Activated naive CD4-positive, alpha-beta T cell treated with anti-CD3 and anti-CD28 coated beads, Interleukin-2, amount 50 U/mL, for 72 hours (primary cell): ENCODE results near the gene STARD7. TPM values are rescaled to one million over a fixed set of nuclear protein-coding genes. Genes with fewer than 3 reads are reported as not detected.

Source experiments
- ATAC-seq, 2 donors: fragments of 150-1000 bp; cut with Tn5 transposase; 2 replicates each; pipeline ENCODE4 v1.10.0; 2021; ENCODE audit warnings: mild to moderate bottlenecking in 2 of 2, moderate library complexity in 2 of 2
- DNase-seq, 2 donors: peaks; one replicate each; pipeline ENCODE4 v3.0.0; 2021 to 2022; ENCODE audit warnings: low spot score in 2 of 2
- H3K27ac Mint-ChIP-seq, 2 donors: one replicate each; pipeline ENCODE4 v1.8.0; 2022; ENCODE audit warnings: mild to moderate bottlenecking in 2 of 2, mixed read lengths in 2 of 2
- H3K36me3 Mint-ChIP-seq, 2 donors: one replicate each; pipeline ENCODE4 v1.8.0; 2022; ENCODE audit warnings: mixed read lengths in 2 of 2
- H3K9me3 Mint-ChIP-seq, 2 donors: one replicate each; pipeline ENCODE4 v1.8.0; 2022; ENCODE audit warnings: mixed read lengths in 2 of 2
- total RNA-seq, 2 donors: library from RNA; stranded (reverse); gene quantifications; one replicate each; pipeline ENCODE4 v1.2.3, GENCODE V29; 2022

Gene STARD7
- total RNA-seq, 2 donors from 2014 or later, result 82.9 to 159 TPM

DNA sequence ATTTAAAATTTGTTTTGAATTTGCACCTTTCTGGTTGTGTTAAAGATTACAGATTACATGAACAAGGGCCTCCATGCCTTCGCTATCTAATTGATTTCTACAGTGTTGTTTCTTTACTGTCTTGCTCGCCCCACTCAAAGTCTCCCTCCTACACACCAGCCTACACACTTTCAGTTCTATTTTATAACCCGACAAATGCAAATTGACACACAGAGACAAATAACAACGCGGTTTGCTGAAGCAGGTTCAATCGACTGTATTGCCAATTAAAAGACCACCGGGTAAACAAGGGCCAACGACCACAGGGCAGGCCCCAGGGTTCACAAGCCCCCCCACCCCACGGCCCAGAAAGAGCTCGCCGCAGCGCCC is 869 bp downstream of the STARD7 start:
- DNase-seq (no peak), ATAC-seq (no peak)
- Mint-ChIP-seq H3K27ac (peak overlapping the region; percentile 89), H3K36me3 (peaks cover 21 to 29% of the 10 kb centered on the region in 2 donors), H3K9me3 (no peaks in the 10 kb centered on the region)

DNA sequence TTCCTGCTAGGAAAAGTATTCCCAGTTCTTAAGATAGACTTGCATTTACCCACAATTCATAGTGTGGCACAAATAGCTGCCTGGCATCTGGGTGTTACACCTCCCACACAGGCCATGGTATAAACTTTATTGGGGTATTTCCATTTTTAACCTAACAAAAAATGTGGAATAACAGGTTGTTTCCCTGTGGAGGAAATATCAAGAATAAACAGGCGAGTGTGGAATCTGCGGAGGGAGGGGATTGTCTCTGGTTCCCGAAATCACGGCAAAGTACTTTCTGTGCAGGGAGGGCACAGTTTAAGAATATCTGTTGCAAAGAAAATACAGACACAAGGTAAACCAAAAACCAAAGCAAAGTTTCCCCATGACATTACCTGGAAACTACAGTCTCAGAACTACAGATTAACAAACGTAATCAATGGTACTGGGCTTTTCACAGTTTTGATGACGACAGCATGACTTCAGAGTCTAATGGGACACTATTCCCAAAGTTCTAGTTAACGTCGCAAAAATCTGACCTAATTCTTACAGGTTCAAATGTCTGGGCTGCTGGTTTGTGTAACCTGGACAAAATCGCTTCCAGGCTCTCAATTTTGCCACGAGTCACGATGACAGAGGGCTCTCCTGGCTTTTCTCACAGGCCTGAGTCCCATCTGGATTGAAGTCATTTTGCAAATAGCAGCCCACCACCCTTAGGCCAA is 1.4 kb downstream of the STARD7 start:
- no peaks in the 10 kb centered on the region for H3K9me3 Mint-ChIP-seq
- peaks cover 21 to 29% of the 10 kb centered on the region in 2 donors for H3K36me3 Mint-ChIP-seq
- ATAC-seq (no peak), DNase-seq (no peak)
- H3K27ac Mint-ChIP-seq, result peak overlapping the region; percentile 89

DNA sequence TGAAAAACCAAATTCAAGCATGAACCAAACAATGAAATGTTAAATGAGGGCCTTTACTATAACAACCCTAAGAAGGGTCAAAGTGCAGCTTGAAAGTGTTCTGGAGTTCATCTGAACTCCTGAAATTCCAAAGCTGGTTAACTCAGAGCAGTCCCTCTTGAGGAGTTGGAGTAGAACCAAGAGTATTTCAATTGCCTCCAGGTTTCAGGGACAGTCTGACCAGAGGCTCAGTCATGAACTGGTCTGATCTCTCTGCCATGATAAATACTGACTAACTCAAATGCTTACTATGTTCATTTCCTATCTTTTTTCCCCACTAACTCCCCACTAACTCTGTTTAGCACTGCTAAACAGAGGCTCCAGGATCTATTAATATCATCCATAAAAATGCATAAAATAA is 2.7 kb downstream of the STARD7 start:
- H3K36me3 Mint-ChIP-seq, result peaks cover 21 to 29% of the 10 kb centered on the region in 2 donors
- DNase-seq (no peak), ATAC-seq (no peak)
- peak overlapping the region; percentile 57 to 69 for H3K27ac Mint-ChIP-seq
- H3K9me3 Mint-ChIP-seq, result no peaks in the 10 kb centered on the region

DNA sequence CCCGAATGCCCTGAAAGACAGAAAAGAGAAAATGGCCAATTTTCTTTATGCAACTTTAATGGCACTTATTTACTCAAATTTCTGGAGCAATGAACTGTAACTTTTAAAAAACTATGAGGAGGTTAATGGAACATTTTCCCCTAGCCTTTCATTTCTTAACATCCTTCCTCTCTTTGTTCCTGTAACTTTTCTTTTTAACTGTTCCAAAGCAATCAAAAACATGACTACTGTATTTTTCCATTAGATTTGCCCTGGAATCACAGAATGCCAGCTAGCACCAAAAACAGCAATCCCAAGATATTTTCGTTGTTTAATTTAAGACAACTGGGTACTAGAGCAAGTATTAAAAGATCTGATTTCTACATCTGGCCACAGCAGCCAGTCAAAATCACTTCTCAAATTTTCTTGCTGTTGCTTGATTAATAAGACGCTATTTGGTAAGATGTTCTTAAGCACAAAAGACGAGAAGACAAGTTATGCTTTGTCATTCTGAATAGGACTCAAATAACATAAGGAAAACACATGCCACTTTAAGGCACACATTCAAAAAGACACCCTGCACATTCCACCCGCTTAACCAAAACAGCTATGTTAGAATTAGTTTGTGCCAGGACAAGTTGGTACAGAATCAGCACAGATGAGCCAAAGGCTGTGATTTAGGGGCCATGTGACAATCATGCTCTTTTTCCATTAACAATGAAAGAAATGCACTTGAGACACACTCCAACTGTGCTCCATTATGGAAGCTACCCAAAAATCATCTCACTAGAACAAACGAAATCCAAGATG is 3.6 kb downstream of the STARD7 start:
- Mint-ChIP-seq H3K27ac (peak overlapping the region; percentile 44 to 57), H3K9me3 (no peaks in the 10 kb centered on the region), H3K36me3 (peaks cover 21 to 29% of the 10 kb centered on the region in 2 donors)
- DNase-seq, result no peak
- no peak for ATAC-seq

DNA sequence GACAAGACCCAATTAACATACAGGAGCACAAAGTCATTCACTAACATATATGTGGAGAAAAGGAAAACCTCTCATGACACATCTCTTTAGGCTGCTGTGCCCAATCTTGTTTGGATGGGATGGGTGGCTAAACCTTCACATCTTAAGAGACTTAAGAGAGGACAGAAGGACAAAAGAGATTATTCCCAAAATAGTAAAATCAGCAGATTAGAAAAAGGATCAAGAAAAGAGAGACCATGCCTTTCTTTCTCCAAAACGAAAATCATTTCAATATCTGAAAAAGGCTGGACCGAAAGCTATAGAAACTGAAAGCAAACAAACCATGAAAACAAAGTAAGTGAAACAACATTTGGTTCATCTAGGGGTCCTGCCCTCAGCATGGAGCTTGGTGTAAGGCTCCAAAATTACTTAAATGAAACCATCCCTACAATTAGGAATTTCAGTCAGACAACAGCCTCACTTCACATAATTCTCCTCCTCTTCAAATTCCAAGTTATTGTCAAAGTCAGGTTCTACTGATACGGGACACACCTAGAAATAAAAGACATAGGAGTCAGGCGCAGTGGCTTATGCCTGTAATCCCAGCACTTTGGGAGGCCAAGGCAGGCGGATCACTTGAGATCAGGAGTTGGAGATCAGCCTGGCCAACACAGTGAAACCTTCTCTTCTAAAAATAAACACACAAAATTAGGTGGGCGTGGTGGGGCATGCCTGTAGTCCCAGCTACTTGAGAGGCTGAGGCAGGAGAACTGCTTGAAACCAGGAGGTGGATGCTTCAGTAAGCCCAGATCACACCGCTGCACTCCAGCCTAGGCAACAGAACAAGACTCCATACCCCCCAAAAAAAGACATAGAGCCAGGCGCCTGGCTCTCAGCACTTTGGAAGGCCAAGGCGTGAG is 5.2 kb downstream of the STARD7 start:
- DNase-seq (no peak), ATAC-seq (no peak)
- peaks cover 21 to 29% of the 10 kb centered on the region in 2 donors for H3K36me3 Mint-ChIP-seq
- H3K27ac Mint-ChIP-seq, result peak overlapping the region; percentile 23 to 76
- no peaks in the 10 kb centered on the region for H3K9me3 Mint-ChIP-seq

DNA sequence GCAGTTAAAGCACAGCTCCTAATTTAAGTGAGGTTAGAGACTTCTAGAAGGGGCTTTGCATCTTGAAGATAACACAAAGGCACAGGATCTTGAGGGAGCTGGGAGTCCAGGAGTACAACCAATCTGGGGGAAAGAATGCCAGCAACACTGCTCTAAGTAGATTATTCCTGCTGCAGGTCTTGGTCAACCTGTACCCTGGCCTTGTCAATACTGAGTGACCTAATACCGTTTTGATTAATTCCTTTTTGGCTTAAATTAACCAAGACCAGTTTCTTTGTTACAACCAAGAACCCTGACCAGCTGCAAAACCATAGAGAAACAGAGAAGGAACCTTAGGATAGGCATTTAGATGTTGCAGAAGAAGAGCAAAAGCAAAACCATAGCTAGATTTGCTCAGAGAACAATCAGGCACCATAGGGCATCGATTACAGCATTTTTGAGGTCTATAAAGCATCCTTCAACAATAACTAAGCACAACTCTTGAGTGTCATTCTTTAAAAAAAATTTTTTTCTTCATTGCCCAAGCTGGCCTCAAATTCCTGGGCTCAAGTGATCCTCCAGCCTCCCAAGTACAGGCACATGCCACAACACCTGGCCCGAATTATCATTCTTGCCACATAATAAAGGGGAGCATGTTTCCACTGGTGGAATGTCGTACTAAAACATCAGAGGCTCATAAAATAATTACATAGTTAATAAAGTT is 6.3 kb downstream of the STARD7 start:
- ATAC-seq (no peak), DNase-seq (no peak)
- H3K36me3 Mint-ChIP-seq, result peaks cover 12 to 21% of the 10 kb centered on the region in 2 donors
- no peaks in the 10 kb centered on the region for H3K9me3 Mint-ChIP-seq
- no peak overlapping the region for H3K27ac Mint-ChIP-seq

DNA sequence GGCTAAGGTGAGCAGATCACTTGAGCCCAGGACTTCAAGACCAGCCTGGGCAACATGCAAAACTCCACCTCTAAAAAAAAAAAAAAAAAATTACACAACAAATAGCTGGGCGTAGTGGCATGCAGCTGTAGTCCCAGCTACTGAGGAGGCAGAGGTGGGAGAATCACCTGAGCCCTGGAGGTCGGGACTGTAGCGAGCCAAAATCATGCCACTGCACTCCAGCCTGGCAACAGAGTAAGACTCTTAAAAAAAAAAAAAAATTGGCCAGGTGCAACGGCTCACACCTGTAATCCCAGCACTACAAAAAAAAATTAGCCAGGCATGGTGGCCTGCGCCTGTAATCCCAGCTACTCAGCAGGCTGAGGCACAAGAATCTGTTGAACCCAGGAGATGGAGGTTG is 7.3 kb downstream of the STARD7 start:
- peaks cover 6 to 14% of the 10 kb centered on the region in 2 donors for H3K36me3 Mint-ChIP-seq
- no peaks in the 10 kb centered on the region for H3K9me3 Mint-ChIP-seq
- DNase-seq, result no peak
- no peak overlapping the region for H3K27ac Mint-ChIP-seq
- no peak for ATAC-seq

DNA sequence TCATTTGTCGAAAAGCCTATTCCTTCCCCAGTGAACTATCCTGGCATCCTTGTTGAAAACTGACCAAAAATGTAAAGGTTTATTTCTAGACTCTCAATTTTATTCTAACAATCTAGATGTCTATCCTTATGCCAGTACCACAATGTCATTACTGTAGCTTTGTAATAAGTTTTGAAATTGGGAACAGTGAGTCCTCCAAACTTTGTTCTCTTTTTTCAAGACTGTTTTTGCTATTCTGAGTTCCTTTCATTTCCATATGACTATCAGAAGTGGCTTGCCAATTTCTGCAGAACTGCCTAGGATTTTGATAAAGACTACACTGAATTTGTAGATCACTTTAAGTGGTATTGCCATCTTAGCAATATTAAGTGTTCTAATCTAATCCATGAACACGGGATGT is 9.7 kb downstream of the STARD7 start:
- ATAC-seq (no peak), DNase-seq (no peak)
- Mint-ChIP-seq H3K27ac (no peak overlapping the region), H3K36me3 (peaks cover under 1 to 3% of the 10 kb centered on the region in 2 donors), H3K9me3 (no peaks in the 10 kb centered on the region)

DNA sequence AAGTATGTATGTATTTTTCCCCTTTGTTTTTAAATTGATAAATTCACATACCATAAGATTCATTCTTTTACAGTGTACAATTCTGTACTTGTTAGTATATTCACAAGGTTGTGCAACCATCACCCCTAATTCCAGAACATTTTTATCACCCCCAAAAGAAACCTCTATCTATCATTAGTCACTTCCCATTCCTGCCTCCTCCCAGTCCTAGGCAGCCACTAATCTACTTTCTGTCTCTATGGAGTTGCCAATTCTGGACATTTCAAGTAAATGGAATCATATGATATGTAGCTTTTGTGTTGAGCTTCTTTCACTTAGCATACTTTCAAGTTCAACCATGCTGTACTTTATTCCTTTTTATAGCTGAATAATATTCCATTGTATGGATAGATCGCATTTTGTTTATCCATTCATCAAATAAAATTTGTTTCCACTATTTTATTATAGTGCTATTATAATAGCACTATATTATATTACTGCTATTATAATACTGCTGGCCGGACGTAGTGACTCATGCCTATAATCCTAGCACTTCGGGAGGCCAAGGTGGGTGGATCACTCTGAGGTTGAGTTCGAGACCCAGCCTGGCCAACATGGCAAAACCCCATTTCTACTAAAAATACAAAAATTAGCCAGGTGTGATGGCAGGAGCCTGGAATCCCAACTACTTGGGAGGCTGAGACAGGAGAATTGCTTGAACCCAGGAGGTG is 10.9 kb downstream of the STARD7 start:
- peaks cover 6 to 8% of the 10 kb centered on the region in 2 donors for H3K36me3 Mint-ChIP-seq
- ATAC-seq (no peak), DNase-seq (no peak)
- H3K9me3 Mint-ChIP-seq, result no peaks in the 10 kb centered on the region
- peak overlapping the region in 1 of 2 donors; percentile 9 for H3K27ac Mint-ChIP-seq

DNA sequence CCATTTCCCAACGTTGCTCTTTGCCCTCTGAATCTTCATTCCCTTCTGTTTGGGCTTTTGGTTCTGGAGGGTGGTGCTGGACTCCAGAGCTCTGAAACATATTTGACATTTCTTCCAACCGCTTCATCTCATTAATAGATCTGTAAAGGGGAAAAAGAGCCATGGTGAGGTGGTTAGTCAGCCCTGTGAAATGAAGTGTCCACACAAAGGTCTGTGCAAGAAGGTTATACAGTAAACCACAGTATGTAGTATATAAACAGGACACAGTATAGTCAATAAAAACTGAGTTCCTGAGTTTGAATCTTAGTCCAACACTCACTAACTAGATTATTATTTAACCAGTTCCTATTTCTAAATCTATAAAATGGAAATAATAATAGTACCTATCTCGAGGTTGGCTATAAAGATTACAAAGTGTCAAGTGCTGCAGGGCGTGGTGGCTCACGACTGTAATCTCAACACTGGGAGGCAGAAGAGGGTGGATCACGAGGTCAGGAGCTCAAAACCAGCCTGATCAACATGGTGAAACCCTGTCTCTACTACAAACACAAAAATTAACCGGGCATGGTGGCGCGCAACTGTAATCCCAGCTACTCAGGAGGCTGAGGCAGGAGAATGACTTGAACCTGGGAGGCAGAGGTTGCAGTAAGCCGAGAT is 13.1 kb downstream of the STARD7 start:
- ATAC-seq (no peak), DNase-seq (no peak)
- H3K27ac Mint-ChIP-seq, result peak overlapping the region in 1 of 2 donors; percentile 83
- peaks cover 6 to 14% of the 10 kb centered on the region in 2 donors for H3K36me3 Mint-ChIP-seq
- no peaks in the 10 kb centered on the region for H3K9me3 Mint-ChIP-seq

DNA sequence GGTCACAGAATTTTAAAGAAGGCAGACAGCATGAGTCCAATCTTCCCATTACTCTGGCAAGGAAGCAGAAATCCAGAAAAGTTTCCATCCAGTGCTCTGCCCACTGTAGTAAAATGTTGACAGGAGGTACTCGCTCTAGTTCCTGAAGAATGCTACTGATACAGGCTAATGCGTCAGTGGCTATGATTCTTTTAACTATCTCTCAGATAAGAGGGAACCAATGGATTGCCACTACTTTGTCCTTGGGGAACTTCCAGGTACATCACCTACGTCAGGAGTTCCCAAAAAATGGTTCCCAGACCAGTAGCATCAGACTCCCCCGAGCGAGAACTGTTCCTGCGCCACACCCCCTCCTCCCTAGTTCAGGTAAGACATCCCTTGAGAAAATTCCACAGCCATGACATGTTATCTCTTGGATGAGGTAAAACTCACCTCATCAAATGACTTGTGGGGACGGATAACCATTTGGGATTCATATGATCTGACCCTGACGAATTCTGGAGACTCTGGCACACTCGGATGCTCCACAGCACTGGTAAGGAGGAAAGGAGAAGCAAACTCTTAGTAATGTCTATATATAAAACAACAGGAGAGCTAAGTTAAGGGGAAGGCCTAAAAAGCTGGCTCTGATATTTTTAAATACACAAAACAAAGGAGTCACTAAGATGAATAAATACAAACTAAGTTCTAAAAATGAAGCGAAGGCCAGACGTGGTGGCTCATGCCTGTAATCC is 16.5 kb downstream of the STARD7 start:
- DNase-seq (no peak), ATAC-seq (no peak)
- Mint-ChIP-seq H3K27ac (peak overlapping the region; percentile 0 to 63), H3K36me3 (peaks cover 9 to 14% of the 10 kb centered on the region in 2 donors), H3K9me3 (no peaks in the 10 kb centered on the region)

DNA sequence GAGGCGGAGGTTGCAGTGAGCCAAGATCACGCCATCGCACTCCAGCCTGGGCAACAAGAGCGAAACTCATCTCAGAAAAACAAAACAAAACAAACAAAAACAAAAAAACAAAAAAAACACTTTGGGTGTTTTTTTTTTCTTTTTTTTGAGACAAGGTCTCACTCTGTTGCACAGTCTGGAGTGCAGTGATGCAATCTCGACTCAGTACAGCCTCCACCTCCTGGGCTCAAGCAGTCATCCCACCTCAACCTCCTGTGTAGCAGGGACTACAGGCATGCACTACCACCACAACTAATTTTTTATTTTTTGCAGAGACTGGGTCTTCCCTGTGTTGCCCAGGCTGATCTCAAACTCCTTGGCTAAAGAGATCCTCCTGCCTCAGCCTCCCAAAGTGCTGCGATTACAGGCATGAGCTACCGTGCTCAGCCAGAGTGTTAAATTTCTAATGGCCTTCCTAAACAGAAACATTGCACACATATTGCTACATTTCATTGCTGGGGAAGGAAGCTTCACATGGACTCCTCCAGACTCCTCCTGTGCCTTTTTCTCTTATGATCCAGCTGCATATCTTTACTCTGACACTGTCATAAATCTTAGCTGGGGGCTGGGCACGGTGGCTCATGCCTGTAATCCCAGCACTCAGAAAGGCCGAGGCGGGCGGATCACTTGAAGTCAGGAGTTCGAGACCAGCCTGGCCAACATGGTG is 19.7 kb downstream of the STARD7 start:
- H3K9me3 Mint-ChIP-seq, result no peaks in the 10 kb centered on the region
- H3K36me3 Mint-ChIP-seq, result peaks cover 16 to 25% of the 10 kb centered on the region in 2 donors
- DNase-seq (no peak), ATAC-seq (no peak)
- H3K27ac Mint-ChIP-seq, result peak overlapping the region in 1 of 2 donors; percentile 60

DNA sequence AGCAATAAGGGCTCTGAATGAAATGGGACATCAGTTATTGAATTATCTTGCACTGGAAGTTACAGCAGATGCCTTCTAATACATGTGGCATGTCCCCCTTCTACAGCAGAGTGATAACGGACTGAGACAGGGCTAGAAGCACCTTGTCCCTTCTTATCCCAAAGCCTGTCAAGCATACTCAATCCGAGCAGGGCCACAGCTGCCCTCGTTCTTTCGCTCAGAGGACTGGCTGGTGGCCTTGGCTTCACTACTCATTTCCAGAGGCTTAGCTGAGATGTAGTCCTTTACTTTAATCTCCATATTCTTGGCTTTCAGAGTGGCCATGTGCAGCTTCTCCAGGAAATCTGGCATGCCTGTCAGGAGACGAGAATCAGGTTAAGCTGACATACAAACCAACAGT is 22.1 kb downstream of the STARD7 start:
- no peak for ATAC-seq
- Mint-ChIP-seq H3K9me3 (no peaks in the 10 kb centered on the region), H3K27ac (no peak overlapping the region)

DNA sequence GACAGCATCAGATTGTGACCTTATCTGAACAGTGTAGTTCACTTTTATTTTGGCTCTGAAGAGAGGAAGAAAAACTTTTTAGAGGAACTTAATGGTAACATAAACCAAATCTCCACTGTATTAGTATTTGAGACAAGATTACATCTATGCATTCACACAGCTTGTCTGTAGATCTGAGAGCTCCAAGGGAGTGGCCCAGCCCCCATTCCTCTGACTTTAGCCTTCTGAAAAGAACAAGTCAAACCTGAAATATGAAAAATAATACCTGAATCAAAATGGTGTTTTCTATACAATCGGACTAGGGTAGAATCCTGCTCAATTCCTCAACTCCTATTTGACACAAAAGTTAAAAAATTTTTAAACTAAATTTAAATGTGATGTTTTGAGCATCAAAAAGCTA is 23.1 kb downstream of the STARD7 start:
- Mint-ChIP-seq H3K36me3 (peaks cover 4 to 19% of the 10 kb centered on the region in 2 donors), H3K27ac (peak overlapping the region in 1 of 2 donors; percentile 8), H3K9me3 (no peaks in the 10 kb centered on the region)
- DNase-seq (no peak), ATAC-seq (no peak)

More for the DNA sequence above, 22.1 kb downstream of the STARD7 start:
- no peak for DNase-seq
- H3K36me3 Mint-ChIP-seq, result peaks cover 8 to 19% of the 10 kb centered on the region in 2 donors
